H1 (cell line): ENCODE results near the gene LRTM1. TPM values are rescaled to one million over a fixed set of nuclear protein-coding genes. Genes with fewer than 3 reads are reported as not detected.

ENCODE experiments used
- CTCF ChIA-PET: fragments of 300-600 bp; sonication (Branson Sonifier 250); formaldehyde crosslinking; loops from one replicate; lab custom pipeline; 2021; ENCODE audit not compliant: partially characterized antibody; lab: Charles Lee
- POLR2A ChIA-PET: fragments of 300-600 bp; sonication (Branson Sonifier 250); formaldehyde crosslinking; loops from one replicate; lab custom pipeline; 2021; ENCODE audit warnings: inconsistent platforms; ENCODE audit not compliant: partially characterized antibody; lab: Charles Lee
- DNase-seq, 2 experiments: peaks; one replicate each; pipeline versions ENCODE4 v3.0.0 to v3.0.0-alpha.2; 2010 to 2022; ENCODE audit warnings: low spot score in 2 of 2, low read depth in 1 of 2, mixed read lengths in 1 of 2
- FAIRE-seq: peaks from 2 replicates; lab custom pipeline; 2011; peaks lifted over from hg19 to GRCh38; lab: Jason Lieb, UNC
- H2AFZ ChIP-seq: 2 replicates; pipeline ENCODE4 v1.8.1; 2012; ENCODE audit warnings: low read length, inconsistent platforms
- H2AK5ac ChIP-seq: 2 replicates; pipeline ENCODE4 v1.6.1; 2013; ENCODE audit warnings: low read depth, low read length
- H2BK120ac ChIP-seq: replicated peaks from 2 replicates; pipeline ENCODE3; 2013; ENCODE audit warnings: low read depth, low read length, inconsistent platforms
- H2BK12ac ChIP-seq: 2 replicates; pipeline ENCODE4 v1.6.1; 2013; ENCODE audit warnings: low read depth, low read length
- H2BK15ac ChIP-seq: 2 replicates; pipeline ENCODE4 v1.6.1; 2013; ENCODE audit warnings: low read length
- H2BK20ac ChIP-seq: 2 replicates; pipeline ENCODE4 v1.6.1; 2013; ENCODE audit warnings: low read length
- H2BK5ac ChIP-seq: 2 replicates; pipeline ENCODE4 v1.6.1; 2013; ENCODE audit warnings: low read depth, low read length
- H3K14ac ChIP-seq: 2 replicates; pipeline ENCODE4 v1.6.1; 2013; ENCODE audit warnings: inconsistent platforms; ENCODE audit not compliant: insufficient read length
- H3K18ac ChIP-seq: 2 replicates; pipeline ENCODE4 v1.6.1; 2013; ENCODE audit warnings: low read length; ENCODE audit errors: extremely low read depth
- H3K23ac ChIP-seq: 2 replicates; pipeline ENCODE4 v1.6.1; 2013; ENCODE audit warnings: inconsistent platforms; ENCODE audit not compliant: insufficient read length
- H3K23me2 ChIP-seq: 2 replicates; pipeline ENCODE4 v1.6.1; 2013; ENCODE audit warnings: low read depth, low read length
- H3K27ac ChIP-seq: 2 replicates; pipeline ENCODE4 v1.6.1; 2011; ENCODE audit warnings: low read depth, low read length, inconsistent platforms
- H3K27me3 ChIP-seq, 4 experiments: replicated peaks in 1 of 4; 1 replicate in 1 of 4; 2 replicates in 3 of 4; pipeline versions ENCODE4 v1.6.1 to v1.8.1; 2011 to 2013; ENCODE audit warnings: low read length in 3 of 4, mild to moderate bottlenecking in 3 of 4, inconsistent platforms in 2 of 4, mixed read lengths in 2 of 4, moderate library complexity in 1 of 4; ENCODE audit not compliant: control insufficient read depth in 3 of 4, insufficient read depth in 3 of 4; ENCODE audit errors: extremely low read depth in 1 of 4
- H3K36me3 ChIP-seq, 4 experiments: 2 replicates each; pipeline versions ENCODE4 v1.6.1 to v1.8.1; 2011 to 2013; ENCODE audit warnings: mild to moderate bottlenecking in 4 of 4, low read length in 3 of 4, moderate library complexity in 2 of 4, control low read depth in 1 of 4, inconsistent platforms in 1 of 4; ENCODE audit not compliant: insufficient read depth in 4 of 4, control insufficient read depth in 2 of 4
- H3K4ac ChIP-seq: replicated peaks from 2 replicates; pipeline ENCODE3; 2013; ENCODE audit warnings: low read length, low read depth, mixed read lengths, inconsistent platforms; ENCODE audit not compliant: insufficient read length
- H3K4me1 ChIP-seq, 4 experiments: replicated peaks in 1 of 4; 1 replicate in 1 of 4; 2 replicates in 3 of 4; pipeline versions ENCODE4 v1.6.1 to v1.8.1; 2011 to 2013; ENCODE audit warnings: low read length in 3 of 4, inconsistent platforms in 2 of 4, mixed read lengths in 1 of 4; ENCODE audit not compliant: insufficient read depth in 4 of 4, control insufficient read depth in 3 of 4
- H3K4me2 ChIP-seq, 2 experiments: 2 replicates each; pipeline versions ENCODE4 v1.6.1 to v1.8.1; 2011 to 2013; ENCODE audit warnings: low read depth in 2 of 2, low read length in 2 of 2, control low read depth in 1 of 2, inconsistent platforms in 1 of 2, mild to moderate bottlenecking in 1 of 2; ENCODE audit not compliant: insufficient read depth in 1 of 2
- H3K4me3 ChIP-seq, 4 experiments: fragments of 200-600, 300-600 bp in 1 of 4; sonication (generic), shearing (Covaris generic), sonication (Bioruptor Twin) in 1 of 4; 2 replicates each; pipeline versions ENCODE4 v1.5.1 to v1.8.1; 2011 to 2016; ENCODE audit warnings: low read length in 4 of 4, low read depth in 3 of 4, control low read depth in 2 of 4, inconsistent platforms in 2 of 4, mild to moderate bottlenecking in 2 of 4, mixed read lengths in 1 of 4, moderate library complexity in 1 of 4; ENCODE audit not compliant: insufficient read depth in 2 of 4; ENCODE audit errors: extremely low read depth in 1 of 4
- H3K56ac ChIP-seq: replicated peaks from 2 replicates; pipeline ENCODE3; 2013; ENCODE audit warnings: low read depth, mild to moderate bottlenecking, mixed read lengths, low read length, inconsistent platforms; ENCODE audit not compliant: insufficient read length
- H3K79me1 ChIP-seq: 2 replicates; pipeline ENCODE4 v1.6.1; 2013; ENCODE audit warnings: low read depth, low read length, control low read depth
- H3K79me2 ChIP-seq, 2 experiments: 2 replicates each; pipeline versions ENCODE4 v1.6.1 to v1.8.1; 2012 to 2013; ENCODE audit warnings: low read length in 2 of 2, mild to moderate bottlenecking in 2 of 2, inconsistent platforms in 1 of 2; ENCODE audit not compliant: insufficient read depth in 2 of 2, control insufficient read depth in 1 of 2
- H3K9ac ChIP-seq, 4 experiments: replicated peaks in 1 of 4; 1 replicate in 1 of 4; 2 replicates in 3 of 4; pipeline versions ENCODE4 v1.6.1 to v1.8.1; 2011 to 2013; ENCODE audit warnings: low read depth in 3 of 4, low read length in 3 of 4, control low read depth in 2 of 4, mild to moderate bottlenecking in 2 of 4, moderate library complexity in 2 of 4, inconsistent platforms in 1 of 4; ENCODE audit errors: extremely low read depth in 1 of 4
- H3K9me3 ChIP-seq, 2 experiments: 2 replicates each; pipeline versions ENCODE4 v1.6.1 to v1.8.1; 2012 to 2013; ENCODE audit warnings: mild to moderate bottlenecking in 2 of 2, moderate library complexity in 2 of 2, control low read depth in 1 of 2, inconsistent platforms in 1 of 2, low read depth in 1 of 2, low read length in 1 of 2, mixed read lengths in 1 of 2; ENCODE audit not compliant: insufficient read depth in 2 of 2
- H4K20me1 ChIP-seq, 2 experiments: replicated peaks in 1 of 2; 2 replicates each; pipeline versions ENCODE3 to v1.8.1; 2011 to 2013; ENCODE audit warnings: inconsistent platforms in 2 of 2, low read length in 2 of 2, mild to moderate bottlenecking in 1 of 2; ENCODE audit not compliant: insufficient read depth in 2 of 2, control insufficient read depth in 1 of 2
- H4K5ac ChIP-seq: 2 replicates; pipeline ENCODE4 v1.6.1; 2013; ENCODE audit warnings: low read length, low read depth, mixed read lengths, inconsistent platforms; ENCODE audit not compliant: insufficient read length
- H4K8ac ChIP-seq: 2 replicates; pipeline ENCODE4 v1.8.0; 2013; ENCODE audit warnings: mild to moderate bottlenecking, moderate library complexity, low read length, inconsistent platforms; ENCODE audit not compliant: insufficient read depth; ENCODE audit errors: extremely low read depth
- H4K91ac ChIP-seq: replicated peaks from 2 replicates; pipeline ENCODE3; 2013; ENCODE audit warnings: low read length, mixed read lengths, inconsistent platforms; ENCODE audit not compliant: insufficient read length
- BACH1 ChIP-seq: IDR thresholded peaks from 2 replicates; pipeline ENCODE4 v1.6.1; 2012; ENCODE audit warnings: low read length, improper control_type of control experiment
- BRCA1 ChIP-seq: IDR thresholded peaks from 2 replicates; pipeline ENCODE4 v1.6.1; 2012; ENCODE audit warnings: low read depth, low read length, improper control_type of control experiment
- CEBPB ChIP-seq: IDR thresholded peaks from 2 replicates; pipeline ENCODE4 v1.6.1; 2012; ENCODE audit warnings: low read depth, low read length
- FOSL1 ChIP-seq: IDR thresholded peaks from 2 replicates; pipeline ENCODE4 v1.6.1; 2011; ENCODE audit warnings: mild to moderate bottlenecking, low read depth, low read length, moderate library complexity; ENCODE audit not compliant: insufficient read depth
- HDAC2 ChIP-seq, 2 experiments: fragments of 300-600 bp in 1 of 2; sonication (generic) in 1 of 2; IDR thresholded peaks; 2 replicates each; pipeline ENCODE4 v1.6.1; 2011 to 2012; ENCODE audit warnings: low read depth in 2 of 2, low read length in 2 of 2, mild to moderate bottlenecking in 2 of 2, moderate library complexity in 2 of 2, borderline replicate concordance in 1 of 2, inconsistent platforms in 1 of 2
- HDAC6 ChIP-seq: IDR thresholded peaks from one replicate; pipeline ENCODE4 v1.7.1; 2012; ENCODE audit warnings: low read depth, mild to moderate bottlenecking, inconsistent platforms, low read length, moderate library complexity
- KDM4A ChIP-seq: IDR thresholded peaks from one replicate; pipeline ENCODE4 v1.7.1; 2012; ENCODE audit warnings: low read depth, mild to moderate bottlenecking, moderate library complexity, low read length, inconsistent platforms; ENCODE audit not compliant: severe bottlenecking
- RBBP5 ChIP-seq: IDR thresholded peaks from 2 replicates; pipeline ENCODE4 v1.7.1; 2012; ENCODE audit warnings: low read depth, mild to moderate bottlenecking, inconsistent platforms, low read length, moderate library complexity, borderline replicate concordance
- RXRA ChIP-seq: IDR thresholded peaks from 2 replicates; pipeline ENCODE4 v1.6.1; 2011; ENCODE audit warnings: low read depth, mild to moderate bottlenecking, low read length, moderate library complexity; ENCODE audit not compliant: insufficient read depth
- SUZ12 ChIP-seq: fragments of 200-600 bp; sonication (generic); IDR thresholded peaks from 2 replicates; pipeline ENCODE4 v1.6.1; 2012; ENCODE audit warnings: mild to moderate bottlenecking, inconsistent platforms, low read length, moderate library complexity, mixed read lengths
- TBP ChIP-seq: IDR thresholded peaks from 2 replicates; pipeline ENCODE4 v1.6.1; 2011; ENCODE audit warnings: low read depth, low read length, improper control_type of control experiment
- TEAD4 ChIP-seq: IDR thresholded peaks from 2 replicates; pipeline ENCODE4 v1.6.1; 2012; ENCODE audit warnings: low read depth, low read length, inconsistent platforms, mixed read lengths
- YY1 ChIP-seq: IDR thresholded peaks from 2 replicates; pipeline ENCODE4 v1.6.1; 2011; ENCODE audit warnings: low read depth, mild to moderate bottlenecking, low read length
- WGBS, 2 experiments: shearing (Covaris generic) in 1 of 2; methylation state at CpG; one replicate each; pipeline versions ENCODE4 v1.1.6 to v1.1.7; 2013 to 2015; ENCODE audit warnings: low lambda C conversion rate in 2 of 2, mixed read lengths in 2 of 2, inconsistent platforms in 1 of 2, low coverage in 1 of 2, missing lambda C conversion rate in 1 of 2; ENCODE audit not compliant: insufficient replicate concordance in 2 of 2, insufficient coverage in 1 of 2, insufficient read length in 1 of 2; ENCODE audit errors: extremely low coverage in 1 of 2, missing lambda C conversion rate in 1 of 2; 5-methylcytosine and 5-hydroxymethylcytosine counted together
- polyA plus RNA-seq, 7 experiments: library from polyadenylated mRNA; depleted of rRNA in 3 of 7; stranded (reverse) in 5 of 7; unstranded in 2 of 7; fragments of >200 nt in 5 of 7; fragments of 200-250 nt in 2 of 7; gene quantifications; 1 replicate in 5 of 7; 2 replicates in 1 of 7; 4 replicates in 1 of 7; pipeline versions ENCODE4 v1.2.1 to v1.2.3, GENCODE V29; 2011 to 2013; ENCODE audit warnings: missing spikeins in 2 of 7, mixed read lengths in 2 of 7
- total RNA-seq: library from RNA; stranded (reverse); fragmentation: NEBNext Ultra II Directional; extraction: Animal tissue kit (Norgen Biotek cat#: 25700); gene quantifications from 2 replicates; pipeline ENCODE4 v1.2.1, GENCODE V29; 2021
- TF ChIP-seq, protein P1 (sequence below): IDR thresholded peaks from 2 replicates; pipeline ENCODE4 v1.6.1; 2011; ENCODE audit warnings: low read length, improper control_type of control experiment

LRTM1 gene
- total and polyA plus RNA-seq, 2 of the 8 experiments (the other 6 are each of a cell fraction or from before 2014, with no cell fraction given), result not detected

DNA sequence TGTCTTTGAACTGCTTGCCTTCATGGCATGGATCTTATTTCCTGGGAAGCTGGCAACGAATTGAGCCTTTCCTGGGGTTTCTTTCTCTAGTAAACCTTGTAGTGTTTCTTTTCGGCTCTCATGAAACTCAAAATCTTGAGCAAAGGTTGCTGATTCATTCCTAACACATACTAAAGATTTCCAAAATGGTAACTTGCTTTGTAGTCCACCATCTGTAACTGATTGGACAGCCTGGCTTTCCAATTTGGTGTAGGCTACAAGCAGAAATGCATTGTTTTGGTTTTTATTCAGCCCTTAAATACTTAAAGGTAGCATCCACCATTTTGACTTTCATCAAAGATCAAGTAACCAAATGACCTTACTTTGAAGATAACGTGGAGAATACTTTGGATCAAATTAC lies 38.1 kb downstream of the LRTM1 start:
- Histone ChIP-seq H2AK5ac (no peak overlapping the region), H3K36me3 (peaks cover 0 to 4% (median 1%) of the 10 kb centered on the region in 4 experiments; a peak in 1 of 8 replicates), H3K56ac (no peak overlapping the region), H4K5ac (no peak overlapping the region), H2AFZ (no peak overlapping the region), H4K8ac (no peak overlapping the region), H3K23me2 (no peaks in the 10 kb centered on the region; the same call in 1 of the 2 replicates), H3K23ac (no peak overlapping the region), H3K4me3 (no peak overlapping the region), H2BK20ac (no peak overlapping the region), H3K27ac (no peak overlapping the region), H4K91ac (no peak overlapping the region), H3K4ac (no peak overlapping the region), H2BK12ac (no peak overlapping the region), H4K20me1 (no peaks in the 10 kb centered on the region), H3K4me1 (peaks cover 0 to 4% (median under 1%) of the 10 kb centered on the region in 4 experiments; a peak in 2 of 7 replicates), H3K79me1 (no peaks in the 10 kb centered on the region), H2BK120ac (no peak overlapping the region), H3K4me2 (no peak overlapping the region), H3K18ac (no peak overlapping the region), H3K14ac (no peak overlapping the region), H2BK5ac (no peak overlapping the region), H2BK15ac (no peak overlapping the region), H3K79me2 (no peaks in the 10 kb centered on the region), H3K9ac (no peak overlapping the region), H3K9me3 (no peaks in the 10 kb centered on the region), H3K27me3 (no peaks in the 10 kb centered on the region)
- DNase-seq, result no peak
- ChIA-PET CTCF (interaction anchor here (0.8 to 1.2 kb wide), 5 partner anchors 9 to 47 kb away, joined by 3 to 4 read pairs (median 3); no protein-coding TSS in a partner anchor), POLR2A (no interaction called here)
- WGBS, 2 experiments, result 91% methylated on average over 3 of the region's 3 CpGs; no CpG with 5 or more reads in 1 of the 2 experiments
- no peak for FAIRE-seq
- no peak for TF ChIP-seq KDM4A
- TF ChIP-seq TBP, result no peak
- TF ChIP-seq FOSL1, result no peak
- no peak for TF ChIP-seq YY1
- TF ChIP-seq BRCA1, result no peak
- TF ChIP-seq SUZ12, result no peak
- no peak for TF ChIP-seq HDAC2 (IDR thresholded peaks at IDR 0.05; ENCODE audit: borderline replicate concordance in 1 of 2, low read depth in 2 of 2, low read length in 2 of 2)
- no peak for TF ChIP-seq RBBP5
- TF ChIP-seq CEBPB, result no peak
- TF ChIP-seq HDAC6, result no peak
- no peak for TF ChIP-seq BACH1
- no peak for TF ChIP-seq TEAD4
- TF ChIP-seq RXRA, result no peak
- TF ChIP-seq, protein P1, sequence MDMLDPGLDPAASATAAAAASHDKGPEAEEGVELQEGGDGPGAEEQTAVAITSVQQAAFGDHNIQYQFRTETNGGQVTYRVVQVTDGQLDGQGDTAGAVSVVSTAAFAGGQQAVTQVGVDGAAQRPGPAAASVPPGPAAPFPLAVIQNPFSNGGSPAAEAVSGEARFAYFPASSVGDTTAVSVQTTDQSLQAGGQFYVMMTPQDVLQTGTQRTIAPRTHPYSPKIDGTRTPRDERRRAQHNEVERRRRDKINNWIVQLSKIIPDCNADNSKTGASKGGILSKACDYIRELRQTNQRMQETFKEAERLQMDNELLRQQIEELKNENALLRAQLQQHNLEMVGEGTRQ, result no peak
